ENCODE results near the gene STIM1. TPM values are rescaled to one million over a fixed set of nuclear protein-coding genes. Genes with fewer than 3 reads are reported as not detected.

Gene STIM1
- total RNA-seq, 1 donor from 2014 or later: 46.4 TPM

DNA sequence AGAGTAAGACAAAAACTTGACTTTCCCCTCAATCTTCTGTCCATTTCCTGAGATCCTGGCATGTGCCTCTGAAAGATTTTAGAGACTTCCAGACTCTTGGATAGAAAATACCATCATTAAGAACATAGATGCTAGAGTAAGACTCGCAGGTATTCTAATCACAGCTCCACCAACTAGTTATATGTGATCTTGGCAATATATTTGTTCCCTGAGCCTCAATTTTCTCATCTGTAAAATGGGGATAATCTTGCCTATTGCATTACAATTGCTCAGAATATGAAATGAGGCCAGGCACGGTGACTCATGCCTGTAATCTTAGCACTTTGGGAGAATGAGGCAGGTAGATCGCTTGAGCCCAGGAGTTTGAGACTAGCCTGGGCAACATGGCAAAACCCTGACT, 25.4 kb upstream of the STIM1 start:
- no peak for DNase-seq (ENCODE audit: low read depth)

- DNase-seq (ENCODE audit: low read depth): no peak
Observed at GRCh38 chr11:3830730-3831129, 24.7 kb upstream of the STIM1 start.

GRCh38 chr11:3831378-3832239, 23.9 kb upstream of the STIM1 start:
- DNase-seq (ENCODE audit: low read depth): no peak

DNA sequence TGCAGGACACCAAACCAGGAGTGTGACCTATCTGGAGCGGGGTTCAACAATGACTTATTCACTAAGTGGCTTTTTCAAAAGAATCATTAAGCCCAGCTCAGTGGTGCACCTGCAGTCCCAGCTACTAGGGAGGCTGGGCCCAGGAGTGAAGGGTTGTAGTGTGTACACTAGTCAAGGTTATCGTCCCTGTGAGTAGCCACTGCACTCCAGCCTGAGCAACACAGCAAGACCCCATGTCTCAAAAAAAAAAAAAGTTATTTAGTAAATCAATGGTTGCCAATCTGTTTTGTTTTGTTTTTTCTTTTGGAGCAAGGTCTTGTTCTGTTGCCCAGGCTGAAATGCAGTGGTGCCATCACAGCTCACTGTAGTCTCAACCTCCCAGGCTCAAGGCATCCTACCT, 22.6 kb upstream of the STIM1 start:
- no peak for DNase-seq (ENCODE audit: low read depth)

- DNase-seq (ENCODE audit: low read depth): no peak
Observed at GRCh38 chr11:3833449-3833848, 22.0 kb upstream of the STIM1 start.

DNA sequence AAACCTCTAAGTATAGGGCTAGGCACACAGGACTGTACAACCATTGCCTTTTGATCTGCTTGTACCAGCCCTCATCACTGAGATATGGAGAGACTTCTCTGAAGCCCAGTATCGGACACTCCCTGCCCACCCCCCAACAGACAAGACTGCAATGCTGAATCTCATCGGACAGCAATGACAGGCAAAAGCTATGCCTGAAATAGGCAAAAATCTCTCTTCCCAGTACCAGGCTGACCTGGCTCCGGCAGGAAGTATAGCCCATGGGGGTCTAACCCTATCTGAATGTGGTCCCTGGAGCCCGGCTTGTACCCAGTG, 21.2 kb upstream of the STIM1 start:
- DNase-seq (ENCODE audit: low read depth): no peak

DNA sequence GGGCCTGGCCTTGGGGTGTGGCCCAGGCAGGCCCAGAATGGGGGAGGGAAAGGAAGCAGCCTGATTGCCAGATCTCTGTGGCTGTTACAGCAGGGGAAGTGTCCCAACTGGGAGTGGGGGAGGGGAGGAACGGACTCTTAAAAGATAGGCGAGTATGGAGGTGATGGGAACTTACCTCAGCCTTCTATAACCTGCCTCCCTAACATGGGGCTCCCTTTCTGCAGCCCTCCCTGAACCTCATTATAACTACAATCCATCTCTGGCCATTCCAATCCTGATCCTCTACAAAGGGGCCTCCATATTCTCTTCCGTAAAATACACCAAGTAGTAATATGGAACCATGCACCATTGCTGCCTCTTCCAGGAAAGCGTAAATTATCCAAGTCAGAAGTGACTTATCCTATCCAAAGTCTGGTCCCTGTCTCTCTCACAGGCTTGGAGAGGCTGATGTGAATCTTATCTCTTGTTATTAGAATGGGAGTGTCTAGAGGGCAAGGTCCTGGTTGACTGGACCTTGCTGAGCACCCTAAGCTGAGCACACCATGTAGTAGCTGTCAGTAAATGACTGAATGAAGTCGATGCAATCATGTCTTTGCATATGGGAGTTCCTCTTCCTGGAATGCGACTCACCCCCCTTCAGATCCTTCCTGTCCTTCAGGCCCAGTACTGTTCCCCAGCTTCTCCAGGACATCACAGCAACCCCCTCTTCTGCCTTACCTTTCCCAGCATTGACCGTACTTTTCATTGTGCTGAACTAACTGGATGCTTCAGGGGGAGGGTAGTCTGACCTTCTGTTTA, 20.6 kb upstream of the STIM1 start:
- no peak for DNase-seq (ENCODE audit: low read depth)

DNA sequence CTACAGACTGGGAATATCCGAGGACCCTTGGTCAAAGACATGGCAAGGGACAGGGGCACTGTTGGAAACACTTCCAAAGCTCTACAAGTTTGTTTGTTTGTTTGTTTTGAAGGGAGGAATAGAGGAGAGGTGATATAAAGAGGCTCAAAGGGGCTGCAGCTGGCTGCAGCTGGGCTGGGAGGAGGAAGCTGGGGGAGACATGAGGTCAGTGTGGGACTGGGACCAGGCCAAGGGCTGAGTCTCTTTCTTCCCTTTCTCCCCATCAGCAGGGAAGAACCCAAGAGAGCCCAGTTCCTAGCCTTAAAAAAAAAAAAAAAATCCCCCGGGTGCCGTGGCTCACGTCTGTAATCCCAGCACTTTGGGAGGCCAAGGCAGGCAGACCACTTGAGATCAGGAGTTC, 19.7 kb upstream of the STIM1 start:
- no peak for DNase-seq (ENCODE audit: low read depth)

DNA sequence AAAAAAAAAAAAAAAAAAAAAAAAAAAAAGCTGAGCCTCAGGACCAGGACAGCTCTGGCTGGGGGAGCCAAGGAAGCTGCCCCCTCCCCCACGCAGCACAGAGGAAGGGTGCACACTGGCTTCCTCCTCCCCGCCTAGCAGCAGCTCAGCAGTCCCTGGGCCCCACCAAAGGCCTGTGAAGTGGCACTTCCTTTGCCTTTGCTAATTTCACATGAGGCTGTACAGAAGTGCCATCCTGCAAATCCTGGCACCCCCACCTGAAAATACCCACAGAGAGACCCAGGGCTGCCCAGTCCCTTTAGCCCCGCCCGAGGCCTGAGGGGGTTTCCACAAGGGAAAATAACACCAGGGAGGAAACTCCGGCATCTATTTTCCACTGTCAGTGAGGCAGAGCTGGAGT, 18.6 kb upstream of the STIM1 start:
- no peak for DNase-seq (ENCODE audit: low read depth)

GRCh38 chr11:3837793-3838192, 17.7 kb upstream of the STIM1 start:
- DNase-seq (ENCODE audit: low read depth): no peak

GRCh38 chr11:3838504-3838903, 17.0 kb upstream of the STIM1 start:
- no peak for DNase-seq (ENCODE audit: low read depth)

DNA sequence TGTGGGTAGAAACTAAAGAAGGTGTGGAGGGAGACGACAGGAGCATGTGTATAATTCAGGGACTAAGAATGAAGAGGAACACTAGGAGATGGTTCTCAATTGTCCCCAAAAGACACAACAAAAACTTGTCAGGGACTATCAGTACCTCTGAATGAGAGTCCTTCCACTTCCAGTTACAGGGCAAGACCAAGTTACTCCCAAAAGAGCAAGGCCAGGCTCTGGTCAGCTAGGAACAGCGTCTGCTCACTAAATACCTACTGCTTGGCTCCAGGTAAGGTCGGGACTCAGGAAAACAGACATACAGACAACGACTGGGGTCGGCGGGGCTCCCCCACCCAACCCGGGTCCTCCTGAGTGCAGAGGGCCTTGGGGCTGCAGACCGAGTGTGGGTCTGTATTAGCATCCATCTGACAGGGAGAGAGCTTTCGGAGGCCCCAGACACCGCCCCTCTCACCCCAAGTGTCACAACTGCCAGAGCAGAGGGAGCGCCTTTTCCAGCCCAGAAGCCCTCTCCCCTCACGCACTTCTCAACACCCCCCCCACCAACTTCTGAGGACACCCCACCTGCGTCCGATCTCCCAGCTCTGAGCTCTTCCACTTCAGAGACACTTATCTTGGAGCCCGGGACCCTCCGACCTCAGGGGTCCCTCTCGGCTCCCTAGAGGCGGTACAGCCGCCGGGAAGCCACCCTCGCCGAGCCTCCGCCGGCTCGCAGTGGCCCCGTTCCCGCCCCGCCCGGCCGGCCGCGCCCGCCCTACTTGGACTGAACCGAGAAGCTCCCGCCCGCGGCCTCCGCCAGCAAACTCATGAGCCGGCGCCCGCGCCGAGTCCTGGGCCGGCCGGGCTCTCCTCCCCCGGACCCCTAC, 15.2 kb upstream of the STIM1 start:
- DNase-seq (ENCODE audit: low read depth): no peak

DNA sequence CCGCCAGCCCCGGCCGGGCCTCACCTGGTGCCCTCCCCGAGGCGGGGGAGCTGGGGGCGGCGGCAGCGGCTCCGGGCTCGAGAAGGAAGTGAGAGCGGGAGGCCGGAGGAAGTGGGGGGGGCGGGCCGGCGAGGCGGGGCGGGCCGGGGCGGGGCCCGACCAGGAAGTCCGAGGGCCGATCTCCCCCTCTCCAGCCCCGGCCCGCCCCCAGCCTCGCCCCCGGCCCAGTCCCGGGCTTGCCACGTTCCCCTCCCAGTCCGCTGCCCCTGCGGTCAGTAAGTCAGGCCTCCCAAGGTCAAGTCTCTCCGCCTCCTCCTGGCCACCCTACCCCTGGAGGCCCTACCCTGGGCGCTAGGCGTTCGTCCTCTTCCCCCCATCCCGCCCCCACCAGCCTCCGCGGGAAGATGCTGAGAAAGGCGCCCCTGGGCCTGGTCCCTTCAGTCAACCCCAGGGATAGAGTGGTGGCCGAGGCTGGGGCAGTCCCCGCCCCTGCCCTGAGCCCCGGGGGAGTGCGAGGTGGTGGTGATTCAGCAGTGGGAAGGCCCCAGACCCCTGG, 14.5 kb upstream of the STIM1 start, which contains the start of gene RHOG:
Gene RHOG, minus strand, starts transcription at position 90 of the 556 bp plus-strand sequence. CDS start 12,821 bp downstream, outside the sequence.
- peak; percentile 83 for DNase-seq (ENCODE audit: low read depth)

- DNase-seq (ENCODE audit: low read depth): peak; percentile 89
Observed at GRCh38 chr11:3841426-3842350, 13.8 kb upstream of the STIM1 start.

DNA sequence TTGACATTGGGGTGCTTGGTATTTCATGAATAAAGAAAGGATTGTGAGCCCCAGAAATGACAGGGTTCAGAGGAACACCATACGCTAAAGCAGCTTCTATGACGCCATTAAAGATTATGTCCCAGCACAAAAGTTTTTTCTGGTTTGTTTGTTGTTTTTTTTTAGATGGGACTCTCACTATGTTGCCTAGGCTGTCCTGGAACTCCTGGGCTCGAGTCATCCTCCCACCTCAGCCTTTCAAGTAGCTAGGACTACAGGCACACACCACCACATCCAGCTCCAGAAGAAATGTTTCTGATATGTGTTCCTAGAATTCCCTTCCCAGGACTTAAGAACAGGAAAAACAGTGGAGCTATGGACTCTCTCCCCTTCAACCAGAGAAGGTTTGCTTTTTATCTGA, 12.1 kb upstream of the STIM1 start:
- no peak for DNase-seq (ENCODE audit: low read depth)

GRCh38 chr11:3845246-3845645, 10.2 kb upstream of the STIM1 start:
- DNase-seq (ENCODE audit: low read depth): no peak

DNA sequence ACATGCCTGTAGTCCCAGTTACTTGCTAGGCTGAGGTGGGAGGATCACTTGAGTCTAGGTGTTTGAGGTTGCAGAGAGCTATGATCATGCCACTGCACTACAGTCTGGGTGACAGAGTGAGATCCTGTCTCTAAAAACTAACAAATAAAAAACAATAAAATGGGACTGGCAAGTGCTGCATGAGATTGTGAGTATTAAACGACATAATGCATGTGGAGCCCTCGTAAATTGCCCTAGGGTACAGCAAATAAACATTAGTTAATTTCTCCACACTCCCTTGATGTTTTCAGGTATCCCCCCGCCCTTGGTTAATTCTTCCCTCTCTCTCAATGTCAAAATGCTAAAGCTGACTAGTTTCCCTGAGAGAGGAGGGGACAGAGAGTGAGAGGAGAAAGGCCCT, 9.8 kb upstream of the STIM1 start:
- DNase-seq (ENCODE audit: low read depth): no peak

DNA sequence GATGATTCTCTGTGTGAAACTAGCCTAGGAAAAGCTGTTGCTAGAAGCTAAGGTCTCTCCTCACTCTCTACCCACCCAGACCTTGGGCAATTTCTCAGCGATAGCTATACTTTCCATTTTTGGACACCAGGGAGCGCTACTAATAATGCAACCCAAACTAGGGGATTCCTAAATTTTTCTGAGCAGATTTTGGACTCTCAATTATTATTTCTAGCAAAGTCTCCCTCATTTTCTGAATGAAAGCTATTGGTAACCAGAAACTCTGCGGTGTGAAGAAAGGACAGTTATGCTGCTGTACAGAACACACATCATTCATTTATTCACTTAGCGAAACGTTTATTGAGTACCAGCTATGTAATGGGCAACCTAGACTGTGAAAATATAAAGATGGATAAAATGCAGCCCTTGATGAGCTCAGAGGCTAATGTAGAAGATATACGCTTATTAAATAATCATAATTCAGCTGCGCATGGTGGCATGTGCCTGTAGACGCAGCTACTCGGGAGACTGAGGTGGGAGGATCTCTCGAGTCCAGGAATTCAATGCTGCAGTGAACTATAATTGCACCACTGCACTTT, 6.1 kb upstream of the STIM1 start:
- DNase-seq (ENCODE audit: low read depth): peak; percentile 67

DNA sequence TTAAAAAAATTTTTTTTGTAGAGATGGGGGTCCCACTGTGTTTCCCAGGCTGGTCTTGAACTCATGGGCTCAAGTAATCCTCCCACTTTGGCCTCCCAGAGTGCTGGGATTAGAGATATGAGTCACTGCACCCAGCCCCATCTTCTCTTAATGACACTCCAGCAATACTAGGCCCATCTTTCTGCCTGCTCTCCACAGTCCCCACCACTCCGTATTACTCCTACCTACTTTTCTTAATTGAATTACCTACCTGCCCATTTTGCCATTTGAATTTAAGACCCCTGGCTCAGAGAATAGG, 2.0 kb upstream of the STIM1 start:
- no peak for DNase-seq (ENCODE audit: low read depth)

Measured in myocyte (in vitro differentiated cells).